Body of pancreas (tissue), 4 donors: ENCODE results near the gene HOXB3.

Experiments
- POLR2A ChIP-seq, 3 donors: fragments of 450-650 bp; IDR thresholded peaks; one replicate each; pipeline ENCODE4 v1.6.1; 2016; ENCODE audit warnings: antibody characterized with exemption in 3 of 3, mild to moderate bottlenecking in 2 of 3
- TF ChIP-seq, protein P1 (sequence below), 7 experiments: fragments of 450-650 bp in 4 of 7; fragments of 200-600 bp in 3 of 7; sonication (generic) in 3 of 7; IDR thresholded peaks; one replicate each; pipeline ENCODE4 v1.5.1; 2016 to 2019; ENCODE audit warnings: antibody characterized with exemption in 7 of 7

DNA sequence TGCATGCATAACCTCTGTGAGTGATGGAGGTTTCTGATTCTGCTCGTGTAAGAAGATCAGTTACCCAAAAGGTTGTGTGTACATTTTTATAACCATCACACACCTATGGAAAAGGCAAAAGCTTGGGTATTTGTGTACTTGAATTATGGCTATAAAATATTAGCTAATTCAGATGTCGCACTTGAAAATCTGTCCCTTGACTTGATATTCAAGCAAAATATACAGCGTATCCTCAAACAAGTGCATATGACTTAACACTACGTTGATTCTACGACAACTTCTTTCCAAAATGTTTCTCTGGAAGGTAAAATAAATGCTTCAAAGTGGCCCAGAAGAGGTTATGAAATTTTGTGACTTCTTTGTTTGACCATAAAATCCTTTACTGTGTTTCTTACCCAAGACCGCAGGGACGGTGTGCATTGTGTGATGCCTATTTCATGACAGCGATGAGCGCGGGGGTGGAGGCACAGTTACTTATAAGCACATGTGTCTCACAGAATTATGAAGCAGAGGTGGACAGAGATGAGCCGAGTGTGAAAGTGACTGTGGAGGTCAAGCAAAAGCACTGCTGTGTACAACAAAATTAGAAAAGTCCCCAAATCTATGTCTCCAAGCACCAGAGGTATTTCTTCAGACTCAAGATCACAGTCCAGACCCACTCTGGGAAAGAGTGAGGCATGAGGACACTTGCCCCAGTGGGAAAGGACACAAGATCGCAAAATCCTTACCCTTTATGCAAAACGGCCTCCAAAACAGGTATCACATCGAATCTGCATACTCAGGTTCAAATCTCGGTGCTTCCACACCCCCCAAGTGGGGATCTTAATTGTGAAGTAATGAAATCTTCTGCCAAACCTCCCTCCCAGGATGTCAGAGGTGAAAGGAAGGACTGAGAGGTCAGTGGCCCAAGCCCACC is 40.2 kb upstream of the HOXB3 start:
- no peak for TF ChIP-seq POLR2A (IDR thresholded peaks at IDR 0.05)
- TF ChIP-seq, protein P1, sequence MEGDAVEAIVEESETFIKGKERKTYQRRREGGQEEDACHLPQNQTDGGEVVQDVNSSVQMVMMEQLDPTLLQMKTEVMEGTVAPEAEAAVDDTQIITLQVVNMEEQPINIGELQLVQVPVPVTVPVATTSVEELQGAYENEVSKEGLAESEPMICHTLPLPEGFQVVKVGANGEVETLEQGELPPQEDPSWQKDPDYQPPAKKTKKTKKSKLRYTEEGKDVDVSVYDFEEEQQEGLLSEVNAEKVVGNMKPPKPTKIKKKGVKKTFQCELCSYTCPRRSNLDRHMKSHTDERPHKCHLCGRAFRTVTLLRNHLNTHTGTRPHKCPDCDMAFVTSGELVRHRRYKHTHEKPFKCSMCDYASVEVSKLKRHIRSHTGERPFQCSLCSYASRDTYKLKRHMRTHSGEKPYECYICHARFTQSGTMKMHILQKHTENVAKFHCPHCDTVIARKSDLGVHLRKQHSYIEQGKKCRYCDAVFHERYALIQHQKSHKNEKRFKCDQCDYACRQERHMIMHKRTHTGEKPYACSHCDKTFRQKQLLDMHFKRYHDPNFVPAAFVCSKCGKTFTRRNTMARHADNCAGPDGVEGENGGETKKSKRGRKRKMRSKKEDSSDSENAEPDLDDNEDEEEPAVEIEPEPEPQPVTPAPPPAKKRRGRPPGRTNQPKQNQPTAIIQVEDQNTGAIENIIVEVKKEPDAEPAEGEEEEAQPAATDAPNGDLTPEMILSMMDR (IDR thresholded peaks at IDR 0.05), result no peak
